Stimulated activated naive CD8-positive, alpha-beta T cell treated with anti-CD3 and anti-CD28 coated beads, Interleukin-15, amount 100 ng/mL, for 72 hours (primary cell): ENCODE results near the gene FAIM.

Experiments used
- ATAC-seq: fragments of 150-1000 bp; cut with Tn5 transposase; 2 replicates; pipeline ENCODE4 v1.10.0; 2021; ENCODE audit warnings: mild to moderate bottlenecking, moderate library complexity
- DNase-seq, 2 donors: peaks; one replicate each; pipeline ENCODE4 v3.0.0; 2021 to 2022
- H3K27ac Mint-ChIP-seq, 2 donors: one replicate each; pipeline ENCODE4 v1.8.0; 2022; ENCODE audit warnings: mild to moderate bottlenecking in 2 of 2, mixed read lengths in 2 of 2, moderate library complexity in 2 of 2
- H3K27me3 Mint-ChIP-seq: one replicate; pipeline ENCODE4 v1.8.0; 2022; ENCODE audit warnings: mixed read lengths
- H3K4me1 Mint-ChIP-seq: one replicate; pipeline ENCODE4 v1.8.0; 2022; ENCODE audit warnings: mild to moderate bottlenecking, mixed read lengths
- H3K4me3 Mint-ChIP-seq, 2 donors: one replicate each; pipeline ENCODE4 v1.8.0; 2022; ENCODE audit warnings: mild to moderate bottlenecking in 2 of 2, mixed read lengths in 2 of 2, moderate library complexity in 1 of 2
- H3K9me3 Mint-ChIP-seq, 2 donors: one replicate each; pipeline ENCODE4 v1.8.0; 2022; ENCODE audit warnings: mixed read lengths in 2 of 2

FAIM gene

GRCh38 chr3:138682648-138683047 is 74.1 kb downstream of the FAIM start:
- peaks cover 10% of the 10 kb centered on the region for H3K4me1 Mint-ChIP-seq
- ATAC-seq (no peak), DNase-seq (no peak)
- H3K27me3 Mint-ChIP-seq: no peaks in the 10 kb centered on the region
- H3K4me3 Mint-ChIP-seq: no peak overlapping the region
- H3K27ac Mint-ChIP-seq: no peak overlapping the region
- no peaks in the 10 kb centered on the region for H3K9me3 Mint-ChIP-seq
